HG03095 (cell line): Measurements from ENCODE around the gene SHF.
A peak's percentile ranks its signal among the peaks of the same experiment; 100 is the strongest.

Experiments
- ATAC-seq: cut with Tn5 transposase; IDR thresholded peaks from one replicate; pipeline ENCODE4 v1.9.1; 2021; ENCODE audit warnings: moderate library complexity; ENCODE audit not compliant: unreplicated experiment

The SHF gene

GRCh38 chr15:45174069-45174468, 13.7 kb downstream of the SHF start:
- ATAC-seq: no peak

GRCh38 chr15:45171912-45172311, 15.9 kb downstream of the SHF start:
- no peak for ATAC-seq

GRCh38 chr15:45169608-45170480, 17.9 kb downstream of the SHF start:
- no peak for ATAC-seq

- no peak for ATAC-seq
Observed at GRCh38 chr15:45168751-45169551, 18.8 kb downstream of the SHF start.

- no peak for ATAC-seq
Observed at GRCh38 chr15:45168286-45168685, 19.5 kb downstream of the SHF start.

- no peak for ATAC-seq
Observed at GRCh38 chr15:45167631-45168205, 20.0 kb downstream of the SHF start.

GRCh38 chr15:45166834-45167630, 20.7 kb downstream of the SHF start:
- peak; percentile 91 for ATAC-seq

- no peak for ATAC-seq
Observed at GRCh38 chr15:45165536-45165935, 22.2 kb downstream of the SHF start.

GRCh38 chr15:45164914-45165313, 22.9 kb downstream of the SHF start:
- no peak for ATAC-seq

GRCh38 chr15:45163508-45163856, 24.3 kb downstream of the SHF start:
- ATAC-seq: no peak

- ATAC-seq: no peak
Observed at GRCh38 chr15:45162771-45163507, 24.8 kb downstream of the SHF start.

- ATAC-seq: no peak
Observed at GRCh38 chr15:45161666-45162065, 26.1 kb downstream of the SHF start.

- ATAC-seq: no peak
Observed at GRCh38 chr15:45157974-45158373, 29.8 kb downstream of the SHF start.

- no peak for ATAC-seq
Observed at GRCh38 chr15:45156744-45157455, 30.9 kb downstream of the SHF start.

GRCh38 chr15:45155739-45156138, 32.0 kb downstream of the SHF start:
- no peak for ATAC-seq

GRCh38 chr15:45151998-45152828, 35.6 kb downstream of the SHF start:
- no peak for ATAC-seq

GRCh38 chr15:45150997-45151396, 36.8 kb downstream of the SHF start:
- no peak for ATAC-seq

- no peak for ATAC-seq
Observed at GRCh38 chr15:45150481-45150880, 37.3 kb downstream of the SHF start.

- ATAC-seq: no peak
Observed at GRCh38 chr15:45149060-45149459, 38.7 kb downstream of the SHF start.
